Neural cell (in vitro differentiated cells): ENCODE results near the gene SMARCC1.

ENCODE experiments used
- CTCF ChIP-seq: fragments of 450-650 bp; IDR thresholded peaks from 2 replicates; pipeline ENCODE4 v1.5.1; 2014; ENCODE audit warnings: antibody characterized with exemption, mild to moderate bottlenecking, moderate library complexity; ENCODE audit not compliant: poor library complexity, severe bottlenecking
- EP300 ChIP-seq: fragments of 450-650 bp; conservative IDR thresholded peaks from 2 replicates; pipeline ENCODE4 v1.6.1; 2014; ENCODE audit warnings: antibody characterized with exemption, mild to moderate bottlenecking, moderate library complexity; ENCODE audit not compliant: poor library complexity, severe bottlenecking
- POLR2AphosphoS5 ChIP-seq: IDR thresholded peaks from 2 replicates; pipeline ENCODE4 v1.6.1; 2012

- TF ChIP-seq EP300 (no peak), CTCF (no peak), POLR2AphosphoS5 (no peak)
These were observed 193.6 kb downstream of the SMARCC1 start for GRCh38 chr3:47588053-47588452.
